Measurements from ENCODE around the gene LILRB5.
"Not testable (repeated sequence)": the region's sequence is repeated elsewhere in the genome, so short reads cannot be mapped to it uniquely, and the experiment has no call there.

DNA sequence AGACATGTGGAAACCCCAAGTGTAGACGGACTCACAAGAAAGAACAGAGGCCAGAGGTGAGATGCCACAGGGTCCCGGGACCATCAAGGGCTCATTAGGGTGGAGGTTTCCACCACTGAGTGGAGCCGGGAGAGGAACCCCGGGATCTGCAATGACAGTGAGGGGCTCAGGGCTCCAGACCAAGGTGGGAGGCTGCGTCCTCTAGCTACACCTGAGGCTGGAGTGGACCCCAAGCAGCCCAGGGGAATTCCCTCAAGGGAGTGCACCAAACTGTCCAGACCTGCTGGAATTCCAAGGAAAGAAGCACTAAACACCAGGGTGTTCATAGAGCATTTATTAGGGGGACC, 24.6 kb upstream of the LILRB5 start:
- TF ChIP-seq, protein P1, sequence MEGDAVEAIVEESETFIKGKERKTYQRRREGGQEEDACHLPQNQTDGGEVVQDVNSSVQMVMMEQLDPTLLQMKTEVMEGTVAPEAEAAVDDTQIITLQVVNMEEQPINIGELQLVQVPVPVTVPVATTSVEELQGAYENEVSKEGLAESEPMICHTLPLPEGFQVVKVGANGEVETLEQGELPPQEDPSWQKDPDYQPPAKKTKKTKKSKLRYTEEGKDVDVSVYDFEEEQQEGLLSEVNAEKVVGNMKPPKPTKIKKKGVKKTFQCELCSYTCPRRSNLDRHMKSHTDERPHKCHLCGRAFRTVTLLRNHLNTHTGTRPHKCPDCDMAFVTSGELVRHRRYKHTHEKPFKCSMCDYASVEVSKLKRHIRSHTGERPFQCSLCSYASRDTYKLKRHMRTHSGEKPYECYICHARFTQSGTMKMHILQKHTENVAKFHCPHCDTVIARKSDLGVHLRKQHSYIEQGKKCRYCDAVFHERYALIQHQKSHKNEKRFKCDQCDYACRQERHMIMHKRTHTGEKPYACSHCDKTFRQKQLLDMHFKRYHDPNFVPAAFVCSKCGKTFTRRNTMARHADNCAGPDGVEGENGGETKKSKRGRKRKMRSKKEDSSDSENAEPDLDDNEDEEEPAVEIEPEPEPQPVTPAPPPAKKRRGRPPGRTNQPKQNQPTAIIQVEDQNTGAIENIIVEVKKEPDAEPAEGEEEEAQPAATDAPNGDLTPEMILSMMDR (IDR thresholded peaks at IDR 0.05): not testable (repeated sequence)
- TF ChIP-seq EZH2phosphoT487 (IDR thresholded peaks at IDR 0.05): not testable (repeated sequence)
